GM18519 (cell line): ENCODE data around the gene FAM222B.

ENCODE experiments used
- ATAC-seq: cut with Tn5 transposase; IDR thresholded peaks from one replicate; pipeline ENCODE4 v1.9.1; 2021; ENCODE audit warnings: mild to moderate bottlenecking, moderate library complexity; ENCODE audit not compliant: unreplicated experiment, low FRiP score

Gene FAM222B

GRCh38 chr17:28717578-28718332 lies 124.8 kb downstream of the FAM222B start, which contains the start of gene RAB34:
TSS of gene RAB34 (minus strand) at chr17:28717868. CDS start at chr17:28717266, 602 bp downstream.
- ATAC-seq, result no peak

GRCh38 chr17:28716740-28717577 lies 125.6 kb downstream of the FAM222B start:
- no peak for ATAC-seq

- ATAC-seq, result no peak
These were observed 127.4 kb downstream of the FAM222B start for GRCh38 chr17:28715217-28715616.

DNA sequence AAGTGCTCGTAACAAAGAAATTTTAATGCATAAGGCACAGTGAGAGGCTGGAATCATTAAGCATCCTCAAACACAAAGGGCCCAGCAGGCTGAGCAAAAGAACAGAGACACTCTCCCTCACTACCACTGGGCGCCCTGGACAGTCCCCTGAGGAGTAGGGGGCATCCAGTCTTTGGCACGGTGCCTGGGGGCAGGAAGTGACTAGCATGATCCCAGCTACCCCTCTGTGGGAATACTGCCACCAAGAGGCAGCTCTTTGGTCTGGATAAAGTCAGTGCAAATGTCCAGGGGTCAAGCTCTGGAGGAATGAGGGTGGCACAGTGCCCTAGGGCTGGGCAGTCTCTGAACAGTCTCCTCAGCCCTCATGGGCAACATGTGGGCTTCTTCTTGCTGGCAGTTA lies 128.3 kb downstream of the FAM222B start:
- ATAC-seq, result no peak

DNA sequence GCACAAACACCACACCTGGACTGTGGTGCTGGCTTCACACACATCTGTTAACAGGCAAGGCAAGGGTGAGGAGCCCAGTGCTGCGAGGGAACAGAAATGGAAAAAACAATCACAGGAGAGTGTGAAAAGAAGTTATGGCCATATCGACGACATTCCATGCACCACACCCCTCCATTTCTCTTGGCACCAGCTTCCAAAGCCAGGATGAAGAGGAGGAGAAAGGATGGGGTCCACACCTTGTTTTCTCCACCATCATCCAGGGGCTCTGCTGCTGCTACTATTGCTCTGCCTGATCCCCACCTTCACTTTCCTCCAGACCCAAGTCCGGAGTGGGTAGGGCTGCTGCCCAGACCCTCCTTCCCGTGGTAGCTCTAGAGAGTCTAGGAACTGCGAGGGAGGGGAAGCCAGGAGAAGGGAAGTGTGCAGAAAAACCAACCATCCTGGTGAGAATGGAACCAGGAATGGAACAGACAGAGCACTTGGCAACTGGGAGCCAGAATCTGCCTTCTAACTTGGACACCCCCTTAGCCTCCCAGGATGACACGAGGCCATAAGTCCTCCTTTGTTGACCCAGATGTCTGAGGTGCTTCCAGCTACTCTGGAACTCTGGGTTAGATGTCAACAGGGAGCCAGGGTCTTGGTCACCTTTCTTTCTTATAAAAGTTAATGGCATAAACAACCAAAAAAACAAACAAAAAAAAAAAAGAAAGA lies 129.7 kb downstream of the FAM222B start:
- ATAC-seq, result no peak

DNA sequence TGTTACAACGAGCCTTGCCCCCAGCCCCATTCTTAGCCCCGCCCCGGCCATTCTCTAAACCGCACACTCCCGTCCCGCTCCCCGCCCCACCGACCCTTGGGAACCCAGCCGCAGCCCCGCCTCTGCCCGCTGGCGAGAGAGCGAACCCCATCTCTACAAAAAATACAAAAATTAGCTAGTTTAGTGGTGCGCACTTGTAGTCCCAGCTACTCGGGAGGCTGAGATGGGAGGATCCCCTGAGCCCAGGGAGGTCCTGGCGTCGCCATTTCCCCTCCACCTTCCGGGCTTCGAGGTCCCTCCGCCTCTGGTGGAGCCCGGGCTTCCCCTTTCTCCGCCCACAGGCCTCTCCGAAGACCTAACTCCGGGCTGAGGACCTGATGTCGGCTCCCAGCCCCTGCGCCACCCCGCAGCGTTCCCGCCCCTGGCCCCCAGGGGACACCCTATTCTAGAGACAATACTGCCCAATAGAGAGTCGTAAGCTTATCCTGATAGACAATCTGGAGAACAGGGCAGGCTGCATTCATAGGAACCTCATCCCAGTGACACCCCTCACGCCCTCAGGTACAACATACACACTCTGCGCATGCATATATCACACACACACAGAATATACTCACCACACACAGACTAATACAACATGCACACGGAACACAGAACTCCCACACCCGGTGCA lies 130.4 kb downstream of the FAM222B start:
- ATAC-seq, result no peak

GRCh38 chr17:28711723-28712031 lies 130.9 kb downstream of the FAM222B start, which contains the start of gene PROCA1:
TSS of gene PROCA1 (minus strand) at chr17:28711888. CDS start at chr17:28711660, 228 bp downstream.
- ATAC-seq, result no peak

- peak; percentile 42 for ATAC-seq
These were observed 131.5 kb downstream of the FAM222B start for GRCh38 chr17:28710861-28711722.

- no peak for ATAC-seq
These were observed 135.3 kb downstream of the FAM222B start for GRCh38 chr17:28707339-28707720.

DNA sequence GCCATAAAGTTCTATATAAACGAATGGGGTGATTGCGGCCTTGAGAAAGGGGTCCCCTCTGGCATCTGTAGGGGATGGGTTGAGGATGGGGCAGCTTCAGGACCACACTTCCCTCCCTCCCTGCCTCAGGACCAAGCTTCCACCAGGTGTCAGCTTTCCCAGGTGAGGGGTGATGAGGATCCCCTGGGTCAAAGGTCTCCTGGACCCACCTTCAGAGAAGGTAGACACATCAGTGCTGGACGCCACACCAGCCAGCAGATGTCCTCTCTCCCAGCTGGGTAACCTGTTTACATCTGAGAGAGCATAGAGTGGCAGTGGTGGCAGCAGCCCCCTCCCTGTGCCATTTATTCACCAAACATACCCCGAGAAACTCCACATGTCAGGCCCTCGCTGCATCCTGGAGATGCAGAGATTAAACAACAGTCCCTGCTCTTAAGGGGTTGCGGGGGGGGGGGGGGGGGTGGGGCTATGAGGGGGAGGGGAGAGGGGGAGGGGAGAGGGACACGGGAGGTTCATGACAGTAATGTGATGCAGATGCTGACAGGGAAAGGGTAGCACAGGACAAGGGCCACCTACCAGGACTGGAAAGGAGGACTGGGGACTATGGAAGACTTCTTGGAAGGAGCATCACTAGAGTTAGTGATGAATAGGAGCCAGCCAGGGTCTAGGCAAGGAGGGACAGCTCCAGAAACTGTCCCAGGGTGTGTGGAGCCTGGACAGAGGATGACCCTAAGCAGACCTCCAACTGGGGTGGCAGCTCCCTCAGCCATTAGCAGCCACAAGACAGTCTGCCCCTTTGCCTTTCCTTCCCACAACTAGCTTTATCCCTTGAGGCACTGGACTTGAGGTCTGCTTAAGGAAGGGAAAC lies 135.9 kb downstream of the FAM222B start:
- no peak for ATAC-seq
